ENCODE results near the gene ELOF1.
A peak's percentile ranks its signal among the peaks of the same experiment; 100 is the strongest.
"Not testable (repeated sequence)": the region's sequence is repeated elsewhere in the genome, so short reads cannot be mapped to it uniquely, and the experiment has no call there.

ELOF1 gene

DNA sequence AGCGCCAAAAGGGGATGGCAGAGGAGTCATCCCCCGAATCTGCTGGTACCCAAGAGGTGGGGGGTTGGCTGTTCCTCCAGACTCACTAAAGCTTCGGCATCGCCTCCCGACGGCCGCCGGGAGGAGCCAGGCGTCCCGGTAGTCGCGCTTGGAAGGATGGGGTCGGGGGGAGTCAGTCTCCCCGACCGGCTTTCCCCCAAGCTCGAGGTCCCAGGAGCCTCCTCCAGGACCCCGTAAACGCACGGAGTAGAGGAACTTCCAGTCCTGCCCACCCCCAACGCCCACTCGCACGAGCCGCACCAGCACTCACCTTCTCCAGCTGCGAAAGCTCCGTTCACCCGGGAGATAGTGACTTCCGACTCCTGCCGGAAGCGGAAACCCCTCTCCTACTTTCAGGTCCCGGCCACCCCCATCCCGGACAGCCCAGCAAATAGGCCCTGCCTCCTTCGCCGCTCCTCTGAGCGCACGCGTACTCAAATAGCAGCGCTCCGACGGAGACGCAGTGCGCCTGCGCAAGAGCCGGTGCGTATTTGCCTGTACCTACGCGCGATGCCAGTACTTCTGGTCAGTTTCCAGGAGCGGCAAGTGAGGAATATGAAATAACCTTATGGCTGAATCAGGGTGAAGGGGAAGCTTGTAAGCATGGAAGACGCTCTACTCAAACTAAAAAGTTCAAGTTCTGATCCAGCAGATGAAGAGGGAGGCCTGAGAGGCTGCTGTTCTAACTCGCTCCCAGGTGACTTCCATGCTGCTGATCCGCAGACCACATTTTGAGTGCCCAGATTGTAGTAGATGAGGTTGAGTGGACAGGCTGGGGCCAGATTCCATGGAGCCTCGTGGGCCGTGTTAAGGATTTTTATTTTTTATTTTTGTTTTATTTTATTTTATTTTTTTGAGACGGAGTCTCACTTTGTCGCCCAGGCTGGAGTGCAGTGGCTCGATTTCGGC, at the start of gene ELOF1:
Gene ELOF1 (minus strand): TSS at position 350 of the 948 bp plus-strand sequence. CDS start 4,883 bp downstream, outside the sequence.
- peak; percentile 97 for DNase-seq (ENCODE audit: low read depth)

DNA sequence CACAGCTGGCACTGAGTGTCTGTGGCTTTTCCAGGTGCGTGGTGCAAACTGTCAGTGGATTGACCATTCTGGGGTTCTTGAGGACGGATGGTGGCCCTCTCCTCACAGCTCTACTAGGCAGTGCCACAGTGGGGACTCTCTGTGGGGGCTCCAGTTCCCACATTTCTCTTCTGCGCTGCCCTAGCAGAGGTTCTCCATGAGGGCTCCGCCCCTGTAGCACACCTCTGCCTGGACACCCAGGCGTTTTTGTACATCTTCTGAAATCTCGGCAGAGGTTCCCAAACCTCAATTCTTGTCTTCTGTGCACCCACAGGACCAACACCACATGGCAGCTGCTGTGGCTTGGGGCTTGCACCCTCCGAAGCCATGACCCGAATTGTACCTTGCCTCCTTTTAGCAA, 47.5 kb upstream of the ELOF1 start:
- no peak for DNase-seq (ENCODE audit: low read depth)

DNA sequence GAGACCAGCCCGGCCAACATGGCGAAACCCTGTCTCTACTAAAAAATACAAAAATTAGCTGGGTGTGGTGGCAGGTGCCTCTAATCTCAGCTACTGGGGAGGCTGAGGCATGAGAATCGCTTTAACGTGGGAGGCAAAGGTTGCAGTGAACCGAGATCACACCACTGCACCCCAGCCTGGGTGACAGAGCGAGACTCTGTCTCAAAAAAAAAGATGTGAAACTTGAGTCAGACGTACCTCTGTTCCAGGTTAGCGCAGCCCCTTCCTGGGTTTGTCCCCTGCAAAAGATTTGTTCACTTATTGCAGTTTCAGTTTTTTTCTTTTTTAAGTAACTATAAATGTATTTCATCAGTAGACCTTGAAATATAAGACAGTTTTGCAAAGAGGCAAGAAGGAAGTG, 40.7 kb upstream of the ELOF1 start:
- not testable (repeated sequence) for DNase-seq (ENCODE audit: low read depth)

DNA sequence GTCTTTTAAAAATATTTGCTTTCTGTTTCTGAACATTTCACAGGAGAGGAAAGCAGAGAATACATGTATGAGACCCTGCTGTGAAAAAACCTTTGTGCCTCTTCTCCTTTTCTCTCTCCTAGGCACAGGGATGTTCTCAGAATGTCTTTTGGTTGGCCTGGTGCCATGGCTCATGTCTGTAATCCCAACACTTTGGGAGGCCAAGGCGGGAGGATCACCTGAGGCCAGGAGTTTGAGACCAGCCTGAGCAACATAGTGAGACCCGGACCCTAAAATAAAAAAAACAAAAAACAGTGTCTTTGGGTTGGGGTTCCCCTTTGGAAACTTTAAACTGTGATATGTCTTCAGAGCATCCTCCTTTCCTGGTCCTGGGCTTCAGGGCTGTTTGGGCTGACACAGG, 39.7 kb upstream of the ELOF1 start:
- DNase-seq (ENCODE audit: low read depth): no peak

DNA sequence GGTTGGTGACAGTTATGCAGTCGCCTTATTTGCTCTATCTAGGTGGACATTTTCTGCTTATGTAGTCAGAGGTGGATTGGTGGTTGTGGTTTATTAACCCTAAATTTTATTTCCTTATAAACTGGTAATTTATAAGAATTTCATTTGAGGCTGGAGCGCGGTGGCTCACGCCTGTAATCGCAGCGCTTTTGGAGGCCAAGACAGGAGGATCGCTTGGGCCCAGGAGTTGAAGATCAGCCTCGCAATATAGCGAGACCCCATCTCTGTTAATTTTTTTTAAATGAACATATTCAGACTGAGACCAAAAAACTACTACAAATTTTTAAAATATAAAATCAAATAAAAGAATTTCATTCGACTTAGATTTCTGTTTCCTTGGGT, 39.1 kb upstream of the ELOF1 start:
- no peak for DNase-seq (ENCODE audit: low read depth)

DNA sequence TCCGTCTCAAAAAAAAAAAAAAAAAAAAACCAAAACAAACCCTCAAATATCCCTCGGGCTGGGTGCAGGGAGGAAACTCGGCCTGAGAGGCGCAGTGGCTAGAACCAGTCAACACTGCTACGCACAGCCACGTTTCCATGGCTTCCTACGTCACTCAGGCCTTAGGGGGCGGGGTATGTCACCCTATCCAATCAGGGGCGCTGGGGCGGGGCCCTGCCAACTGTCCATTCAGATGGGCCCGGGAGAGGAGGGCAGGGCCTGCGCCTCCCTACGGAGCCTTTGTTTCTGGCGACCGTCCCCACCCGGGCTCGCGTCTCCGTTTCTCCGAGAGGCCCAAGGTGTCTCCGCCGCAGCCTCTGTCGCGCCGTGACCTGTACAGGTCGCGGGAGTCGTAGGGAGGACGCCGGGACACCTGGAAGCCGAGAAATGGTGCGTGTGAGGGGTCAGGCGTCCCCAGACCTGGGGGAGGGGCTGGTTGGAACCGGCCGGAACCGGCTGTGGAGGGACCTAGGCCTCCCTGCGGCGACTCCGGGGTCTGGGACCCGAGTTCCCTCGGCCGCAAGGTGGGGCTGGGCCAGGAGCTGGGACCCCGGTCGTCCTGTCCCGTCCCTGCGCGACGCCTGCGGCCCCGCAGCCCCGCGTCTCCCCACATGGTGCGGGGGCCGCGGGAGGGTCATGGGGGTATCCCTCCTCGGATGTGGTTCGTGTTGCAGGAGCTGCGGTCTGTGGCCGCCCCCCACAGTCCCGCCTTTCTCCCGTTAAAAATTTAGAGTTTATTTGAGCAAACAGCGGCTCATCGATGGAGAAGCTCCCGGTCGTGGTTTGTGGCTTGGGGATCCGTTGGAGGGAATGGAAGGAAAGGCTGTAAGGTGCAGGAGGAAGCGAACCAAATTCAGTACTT, 38.4 kb upstream of the ELOF1 start, which contains the start of gene ZNF627:
Gene ZNF627 (plus strand): TSS at position 282 of the 901 bp plus-strand sequence. CDS start 145 bp downstream, at position 427.
- DNase-seq (ENCODE audit: low read depth): peak; percentile 95

DNA sequence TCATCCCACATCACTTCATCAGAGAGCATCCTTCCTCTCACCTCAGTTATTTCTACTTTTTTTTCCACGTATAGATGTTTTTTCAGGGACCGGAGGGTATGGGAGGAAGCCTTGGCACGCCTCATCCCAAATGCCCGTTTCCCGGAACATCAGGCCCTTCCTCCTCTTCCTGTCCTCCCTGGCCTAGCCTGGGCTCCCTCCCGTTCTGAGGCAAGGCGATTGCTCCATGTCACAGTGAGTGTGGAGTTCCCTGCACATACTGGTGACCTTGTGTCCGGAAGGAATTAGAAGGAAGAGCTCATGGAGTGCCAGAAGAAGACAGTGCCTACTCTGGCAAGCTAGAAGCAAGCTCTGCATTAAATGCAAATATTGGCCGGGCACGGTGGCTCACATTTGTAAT, 37.1 kb upstream of the ELOF1 start:
- DNase-seq (ENCODE audit: low read depth): no peak

DNA sequence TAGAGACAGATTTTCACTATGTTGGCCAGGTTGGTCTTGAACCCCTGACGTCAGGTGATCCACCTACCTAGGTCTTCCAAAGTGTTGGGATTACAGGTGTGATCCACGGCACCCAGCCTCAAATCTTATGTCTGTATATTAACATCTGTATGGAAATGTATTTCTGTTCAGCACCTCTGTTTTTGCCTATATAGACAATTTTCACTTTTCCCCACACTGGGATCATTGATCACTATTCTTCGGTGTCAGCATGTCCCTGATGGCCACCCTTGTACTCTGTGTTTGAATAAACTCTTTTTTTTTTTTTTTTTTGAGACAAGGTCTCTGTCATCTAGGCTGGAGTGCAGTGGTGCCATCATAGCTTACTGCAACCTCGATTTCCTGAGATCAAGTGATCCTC, 35.1 kb upstream of the ELOF1 start:
- no peak for DNase-seq (ENCODE audit: low read depth)

DNA sequence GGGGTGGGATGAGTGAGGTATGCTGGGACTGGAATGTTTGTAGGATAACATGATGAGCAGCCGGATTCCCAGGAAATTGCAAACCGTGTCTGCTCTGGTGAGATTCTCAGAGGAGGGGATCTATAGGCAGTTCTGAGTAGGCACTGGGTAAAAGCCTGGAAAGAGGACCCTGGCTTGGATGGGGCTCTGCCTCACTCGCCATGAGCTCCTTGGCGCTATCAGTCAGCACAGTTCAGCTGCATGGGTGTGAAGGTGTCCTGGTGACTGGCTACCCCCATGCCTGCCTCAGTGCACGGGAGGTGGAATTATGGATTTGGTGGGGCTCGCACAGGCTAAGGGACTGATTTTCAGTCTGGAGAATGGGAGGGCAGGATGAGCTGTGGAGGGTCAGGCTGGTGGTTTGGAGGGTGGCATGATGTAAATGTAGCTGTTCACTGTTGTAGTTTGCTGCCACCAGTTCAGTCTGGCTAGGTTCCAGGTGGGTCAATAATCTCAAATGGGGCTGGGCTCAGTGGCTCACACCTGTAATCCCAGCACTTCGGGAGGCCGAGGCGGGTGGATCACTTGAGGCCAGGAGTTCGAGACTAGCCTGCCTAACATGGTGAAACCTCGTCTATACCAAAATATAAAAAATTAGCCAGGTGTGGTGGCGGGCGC, 29.1 kb upstream of the ELOF1 start:
- DNase-seq (ENCODE audit: low read depth): no peak

DNA sequence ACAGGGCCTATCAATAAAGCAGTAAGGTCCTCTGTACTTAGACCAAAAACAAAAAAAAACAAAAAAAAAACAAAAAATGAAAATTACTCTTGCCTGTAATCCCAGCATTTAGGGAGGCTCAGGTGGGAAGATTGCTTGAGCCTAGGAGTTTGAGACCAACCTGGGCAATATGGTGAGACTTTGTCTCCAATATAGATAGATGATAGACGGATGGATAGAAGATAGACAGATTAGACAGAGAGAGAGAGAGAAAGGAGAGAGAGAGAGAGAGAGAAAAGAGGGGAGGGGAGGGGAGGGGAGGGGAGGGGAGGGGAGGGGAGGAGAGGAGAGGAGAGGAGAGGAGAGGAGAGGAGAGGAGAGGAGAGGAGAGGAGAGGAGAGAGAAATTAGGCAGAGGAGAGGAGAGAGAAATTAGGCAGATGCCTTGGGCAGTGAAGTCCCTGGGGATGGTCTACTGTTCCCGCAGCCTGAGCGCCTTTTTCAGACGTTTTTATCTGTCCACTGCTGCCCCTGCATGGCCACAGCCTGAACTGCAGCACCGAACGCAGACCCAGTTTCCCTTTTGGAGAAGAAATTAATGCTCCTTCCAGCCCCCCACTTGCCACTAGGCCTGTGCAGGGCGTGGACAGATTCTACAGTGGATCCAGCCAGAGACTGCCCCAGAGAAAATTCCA, 28.4 kb upstream of the ELOF1 start:
- no peak for DNase-seq (ENCODE audit: low read depth)

DNA sequence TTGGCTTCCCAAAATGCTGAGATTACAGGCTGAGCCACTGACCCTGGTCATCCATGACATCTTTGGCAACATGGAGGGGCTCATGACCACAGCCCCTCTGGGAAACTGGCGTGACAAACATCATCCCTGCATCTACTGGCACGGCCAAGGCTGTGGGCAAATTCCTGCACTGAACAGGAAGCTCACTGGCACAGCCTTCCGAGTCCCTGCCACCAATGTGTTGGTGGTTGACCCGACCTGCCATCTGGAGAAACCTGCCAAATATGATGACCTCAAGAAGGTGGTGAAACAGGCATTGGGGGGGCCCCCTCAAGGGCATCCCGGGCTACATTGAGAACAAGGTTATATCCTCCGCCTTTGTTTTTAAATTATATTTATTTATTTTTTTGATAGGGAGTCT, 27.3 kb upstream of the ELOF1 start:
- DNase-seq (ENCODE audit: low read depth): no peak

DNA sequence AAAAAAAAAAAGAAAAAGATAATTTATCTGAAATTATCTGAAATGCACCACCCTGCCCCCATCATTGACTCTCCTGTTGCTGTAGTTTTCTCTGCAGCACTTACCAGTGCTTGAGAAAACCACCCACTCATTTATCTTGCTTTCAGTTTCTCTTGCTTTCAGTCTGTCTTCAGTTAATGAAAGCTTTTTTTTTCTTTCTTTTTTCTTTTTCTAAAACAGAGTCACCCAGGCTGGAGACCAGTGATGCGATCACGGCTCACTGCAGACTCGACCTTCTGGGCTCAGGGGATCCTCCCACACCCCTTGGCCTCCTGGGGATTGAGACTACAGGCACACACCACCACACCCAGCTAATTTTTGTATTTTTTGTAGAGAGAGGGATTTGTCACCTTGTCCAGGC, 22.7 kb upstream of the ELOF1 start:
- DNase-seq (ENCODE audit: low read depth): no peak

DNA sequence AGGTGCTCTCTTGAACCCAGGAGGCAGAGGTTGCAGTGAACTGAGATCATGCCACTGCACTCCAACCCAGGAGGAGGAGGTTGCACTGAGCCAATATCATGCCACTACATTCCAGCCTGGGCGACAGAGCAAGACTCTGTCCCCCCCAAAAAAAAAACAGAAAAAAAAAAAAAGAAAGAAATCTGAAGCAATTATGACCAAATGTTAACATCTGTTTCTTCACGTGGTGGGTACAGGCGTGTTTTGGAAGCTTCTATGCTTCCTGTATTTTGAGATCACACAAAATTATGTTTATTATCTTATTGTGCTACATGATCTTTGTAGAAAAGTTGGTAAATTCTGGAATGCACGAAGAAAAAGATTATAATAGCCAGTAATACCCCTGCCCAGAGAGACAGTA, 21.1 kb upstream of the ELOF1 start:
- DNase-seq (ENCODE audit: low read depth): no peak

DNA sequence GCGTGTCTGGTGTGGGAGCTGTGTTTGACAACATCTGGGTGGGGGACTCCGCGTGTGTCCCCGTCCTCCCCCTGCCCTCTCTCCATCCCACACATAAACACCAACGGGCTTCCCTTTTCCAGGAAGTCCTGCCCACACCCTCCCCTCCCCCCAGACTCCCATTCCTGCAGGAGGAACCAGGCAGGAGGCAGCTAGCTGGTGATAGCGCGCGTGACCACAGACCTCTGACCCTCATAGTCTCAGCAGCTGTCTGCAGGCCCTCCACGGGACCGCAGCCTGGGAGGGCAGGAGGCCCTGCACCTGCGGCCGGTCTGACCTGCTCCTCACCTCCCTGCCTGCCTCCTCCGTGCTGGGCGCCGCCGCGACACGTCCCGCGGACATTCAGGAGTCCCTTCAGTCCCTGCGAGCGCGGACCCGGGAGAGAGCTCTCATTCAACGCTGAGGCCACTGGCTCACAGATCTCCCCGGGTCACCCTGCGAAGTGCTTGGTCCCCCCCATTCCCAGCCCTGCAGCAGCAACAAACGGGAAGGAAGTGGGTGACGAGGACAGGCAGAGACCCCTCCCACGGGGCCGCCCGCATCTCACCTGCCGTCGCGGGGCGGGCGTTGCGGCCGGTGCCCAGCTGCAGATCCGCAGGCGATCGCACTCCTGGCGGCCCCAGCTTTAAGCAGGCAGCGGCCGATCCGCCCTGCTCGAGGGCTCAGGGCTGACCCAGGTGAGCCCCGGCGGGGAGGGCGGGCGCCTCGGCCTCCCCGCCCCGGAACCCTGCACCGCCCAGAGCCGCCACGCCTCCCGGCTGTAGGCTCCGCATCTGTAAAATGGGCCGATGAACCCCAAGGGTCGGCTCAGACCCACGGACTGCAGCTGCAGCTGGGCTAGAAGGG, 19.5 kb upstream of the ELOF1 start:
- peak; percentile 97 for DNase-seq (ENCODE audit: low read depth)

DNA sequence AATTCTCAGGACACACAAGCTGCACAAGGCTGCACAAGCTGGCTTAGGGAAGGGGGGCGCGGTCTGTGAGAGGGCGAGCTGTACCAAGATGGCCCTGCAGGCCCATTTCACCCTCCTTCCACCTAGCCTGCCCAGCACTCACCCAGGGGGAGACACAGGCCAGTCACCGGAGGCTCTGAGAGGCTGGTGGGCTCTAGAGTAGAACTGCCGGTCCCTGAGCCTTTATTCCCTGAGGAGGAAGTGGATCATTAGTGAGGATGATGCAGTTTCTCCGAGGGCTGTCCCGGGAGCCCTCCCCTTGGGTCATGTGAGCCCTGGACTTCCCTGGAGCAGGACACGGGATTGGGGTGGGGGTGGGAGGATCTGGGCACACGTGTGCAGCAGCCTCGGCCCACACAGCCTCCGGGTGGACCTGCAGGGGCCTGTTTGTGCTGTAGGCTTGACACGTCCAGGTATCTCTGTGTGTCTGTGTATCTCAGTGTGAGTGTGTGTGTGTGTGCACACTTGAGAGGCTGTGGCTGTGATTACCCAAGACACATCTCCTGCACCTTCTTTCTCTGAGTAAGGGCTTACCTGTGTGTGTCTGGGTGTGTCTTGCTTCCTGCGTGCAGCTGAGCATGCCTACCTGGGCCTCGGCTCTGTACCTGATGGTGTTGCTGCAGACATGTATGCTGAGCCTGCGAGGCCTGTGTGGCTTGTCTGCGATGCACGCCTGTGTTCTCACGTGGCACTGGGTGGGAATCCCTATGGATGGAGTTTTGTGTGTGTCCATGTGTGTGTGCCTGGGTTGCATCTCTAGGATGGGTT, 18.6 kb upstream of the ELOF1 start, which contains the start of gene ACP5:
Gene ACP5 (minus strand): TSS at position 195 of the 807 bp plus-strand sequence. CDS start 328 bp downstream, outside the sequence.
- no peak for DNase-seq (ENCODE audit: low read depth)

DNA sequence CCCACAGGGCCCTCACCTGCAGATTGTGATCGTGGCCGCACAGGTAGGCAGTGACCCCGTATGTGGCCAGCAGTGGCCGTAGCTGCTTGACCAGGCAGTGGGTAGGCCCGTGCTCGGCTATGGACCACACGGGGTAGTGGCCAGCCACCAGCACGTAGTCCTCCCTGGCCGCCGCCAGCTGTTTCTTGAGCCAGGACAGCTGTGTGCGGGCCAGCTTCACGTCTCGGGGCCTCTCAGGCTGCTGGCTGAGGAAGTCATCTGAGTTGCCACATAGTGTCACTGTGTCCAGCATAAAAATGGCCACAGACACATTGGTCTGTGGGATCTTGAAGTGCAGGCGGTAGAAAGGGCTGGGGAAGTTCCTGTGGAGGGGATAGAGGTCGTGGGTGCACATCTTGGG, 17.2 kb upstream of the ELOF1 start:
- no peak for DNase-seq (ENCODE audit: low read depth)

DNA sequence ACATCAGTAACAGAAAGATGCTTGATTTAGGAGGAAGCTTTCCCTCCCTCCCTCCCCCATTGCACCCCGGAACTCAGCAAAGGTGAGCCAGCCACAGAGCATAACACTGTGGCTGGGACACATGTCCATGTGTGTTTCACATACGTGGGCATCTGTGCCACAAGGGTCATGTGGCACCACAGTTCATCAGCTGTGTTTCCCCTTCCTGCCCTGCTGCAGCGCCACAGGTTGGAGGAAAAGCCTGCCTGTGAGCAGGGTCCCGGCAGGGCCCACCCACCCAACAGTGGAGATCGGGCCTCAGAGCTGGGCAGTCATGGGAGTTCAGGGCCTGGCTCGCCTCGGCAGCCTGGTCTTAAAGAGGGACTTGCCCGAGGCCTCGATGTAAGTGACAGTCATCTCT, 15.7 kb upstream of the ELOF1 start:
- no peak for DNase-seq (ENCODE audit: low read depth)

DNA sequence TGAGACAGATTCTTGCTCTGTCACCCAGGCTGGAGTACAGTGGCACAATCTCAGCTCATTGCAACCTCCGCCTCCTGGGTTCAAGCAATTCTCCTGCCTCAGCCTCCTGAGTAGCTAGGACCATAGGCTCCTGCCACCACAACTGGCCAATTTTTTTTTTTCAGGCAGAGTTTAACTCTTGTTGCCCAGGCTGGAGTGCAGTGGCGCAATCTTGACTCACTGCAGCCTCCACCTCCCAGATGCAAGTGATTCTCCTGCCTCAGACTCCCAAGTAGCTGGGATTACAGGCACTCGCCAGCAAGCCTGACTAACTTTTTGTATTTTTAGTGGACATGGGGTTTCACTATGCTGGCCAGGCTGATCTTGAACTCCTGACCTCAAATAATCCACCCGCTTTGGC, 14.7 kb upstream of the ELOF1 start:
- DNase-seq (ENCODE audit: low read depth): not testable (repeated sequence)

DNA sequence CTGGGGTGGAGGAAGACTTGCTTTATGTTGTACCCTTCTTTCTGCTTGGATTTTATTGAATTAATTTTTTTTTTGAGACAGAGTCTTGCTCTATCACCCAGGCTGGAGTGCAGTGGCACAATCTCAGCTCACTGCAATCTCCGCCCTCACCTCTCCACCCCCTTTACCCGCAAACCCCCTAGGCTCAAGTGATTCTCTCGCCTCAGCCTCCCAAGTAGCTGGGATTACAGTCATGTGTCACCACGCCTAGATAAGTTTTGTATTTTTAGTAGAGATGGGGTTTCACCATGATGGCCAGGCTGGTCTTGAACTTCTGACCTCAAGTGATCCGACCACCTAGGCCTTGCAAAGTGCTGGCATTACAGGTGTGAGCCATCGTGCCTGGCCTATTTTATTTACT, 14.3 kb upstream of the ELOF1 start:
- DNase-seq (ENCODE audit: low read depth): not testable (repeated sequence)

DNA sequence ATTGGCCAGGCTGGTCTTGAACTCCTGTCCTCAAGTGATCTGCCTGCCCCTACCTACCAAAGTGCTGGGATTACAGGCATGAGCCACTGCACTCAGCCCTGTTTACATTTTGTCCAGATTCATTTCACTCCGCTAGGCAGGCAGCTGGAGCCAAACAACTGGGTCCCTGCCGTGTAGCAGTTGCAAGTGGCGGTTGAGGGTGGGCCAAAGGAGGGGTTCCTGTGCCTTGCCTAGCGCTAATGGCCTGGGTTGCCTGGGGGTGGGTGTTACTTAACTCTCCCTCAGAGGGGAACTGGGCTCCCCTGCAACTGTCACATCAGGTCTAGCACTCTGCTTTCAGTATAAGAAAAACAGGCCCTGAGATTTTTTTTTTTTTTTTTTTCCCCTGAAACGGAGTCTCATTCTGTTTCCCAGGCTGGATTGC, 11.0 kb upstream of the ELOF1 start:
- DNase-seq (ENCODE audit: low read depth): no peak

Data from CMK (cell line).